HG03378 (cell line): ENCODE data around the gene AKNA.
"Not testable (repeated sequence)": the region's sequence is repeated elsewhere in the genome, so short reads cannot be mapped to it uniquely, and the experiment has no call there.

ENCODE experiments used
- ATAC-seq: cut with Tn5 transposase; IDR thresholded peaks from one replicate; pipeline ENCODE4 v1.9.1; 2021; ENCODE audit warnings: mild to moderate bottlenecking, moderate library complexity; ENCODE audit not compliant: unreplicated experiment

AKNA gene

GRCh38 chr9:114328357-114328820 lies 59.4 kb downstream of the AKNA start:
- ATAC-seq: not testable (repeated sequence)

GRCh38 chr9:114327749-114328148 lies 60.0 kb downstream of the AKNA start:
- ATAC-seq: no peak

- ATAC-seq: not testable (repeated sequence)
Observed at GRCh38 chr9:114325684-114326254, 62.0 kb downstream of the AKNA start.

- not testable (repeated sequence) for ATAC-seq
Observed at GRCh38 chr9:114324965-114325364, 62.8 kb downstream of the AKNA start.

- no peak for ATAC-seq
Observed at GRCh38 chr9:114324492-114324891, 63.3 kb downstream of the AKNA start.

- ATAC-seq: not testable (repeated sequence)
Observed at GRCh38 chr9:114323849-114324248, 63.9 kb downstream of the AKNA start.

GRCh38 chr9:114322831-114323531 lies 64.8 kb downstream of the AKNA start, which contains the start of gene ORM1:
Gene ORM1 (plus strand): TSS chr9:114323098. CDS start chr9:114323134, 36 bp downstream.
- ATAC-seq: not testable (repeated sequence)

GRCh38 chr9:114322160-114322818 lies 65.5 kb downstream of the AKNA start:
- not testable (repeated sequence) for ATAC-seq

- ATAC-seq: no peak
Observed at GRCh38 chr9:114321759-114322158, 66.0 kb downstream of the AKNA start.

GRCh38 chr9:114320710-114321109 lies 67.1 kb downstream of the AKNA start:
- ATAC-seq: not testable (repeated sequence)

GRCh38 chr9:114319147-114319546 lies 68.6 kb downstream of the AKNA start:
- ATAC-seq: no peak

GRCh38 chr9:114318416-114318815 lies 69.4 kb downstream of the AKNA start:
- ATAC-seq: no peak

GRCh38 chr9:114317665-114318357 lies 70.0 kb downstream of the AKNA start:
- no peak for ATAC-seq

- ATAC-seq: no peak
Observed at GRCh38 chr9:114316605-114317230, 71.1 kb downstream of the AKNA start.

- ATAC-seq: no peak
Observed at GRCh38 chr9:114315723-114316363, 71.9 kb downstream of the AKNA start.

GRCh38 chr9:114314881-114315722 lies 72.7 kb downstream of the AKNA start:
- ATAC-seq: no peak

GRCh38 chr9:114314256-114314867 lies 73.4 kb downstream of the AKNA start:
- ATAC-seq: no peak

GRCh38 chr9:114313186-114313585 lies 74.6 kb downstream of the AKNA start:
- ATAC-seq: no peak

GRCh38 chr9:114312513-114312875 lies 75.3 kb downstream of the AKNA start:
- no peak for ATAC-seq
